Neuronal stem cell (in vitro differentiated cells): Measurements from ENCODE around the gene GLRX.

Experiments
- DNase-seq: peaks from one replicate; pipeline ENCODE4 v3.0.0-alpha.2; 2013; ENCODE audit warnings: low spot score
- H2AFZ ChIP-seq: one replicate; pipeline ENCODE4 v1.6.1; 2013; ENCODE audit warnings: mild to moderate bottlenecking, low read length, inconsistent platforms
- H2AK5ac ChIP-seq: 2 replicates; pipeline ENCODE4 v1.6.1; 2013; ENCODE audit warnings: low read depth, mild to moderate bottlenecking, inconsistent platforms, low read length, moderate library complexity, mixed read lengths
- H2BK120ac ChIP-seq: 2 replicates; pipeline ENCODE4 v1.6.1; 2013; ENCODE audit warnings: low read depth, mild to moderate bottlenecking, inconsistent platforms, low read length, moderate library complexity, mixed read lengths
- H2BK12ac ChIP-seq: one replicate; pipeline ENCODE4 v1.6.1; 2013; ENCODE audit warnings: low read length, inconsistent platforms
- H2BK15ac ChIP-seq: 2 replicates; pipeline ENCODE4 v1.6.1; 2013; ENCODE audit warnings: mild to moderate bottlenecking, low read length, inconsistent platforms, mixed read lengths
- H2BK5ac ChIP-seq: one replicate; pipeline ENCODE4 v1.6.1; 2013; ENCODE audit warnings: inconsistent platforms, mild to moderate bottlenecking, low read length, moderate library complexity
- H3K14ac ChIP-seq: one replicate; pipeline ENCODE4 v1.6.1; 2013; ENCODE audit warnings: low read length, inconsistent platforms
- H3K18ac ChIP-seq: 2 replicates; pipeline ENCODE4 v1.6.1; 2013; ENCODE audit warnings: low read length, inconsistent platforms
- H3K23ac ChIP-seq: 2 replicates; pipeline ENCODE4 v1.6.1; 2013; ENCODE audit warnings: low read depth, mild to moderate bottlenecking, mixed read lengths, low read length, inconsistent platforms; ENCODE audit not compliant: poor library complexity
- H3K27ac ChIP-seq: replicated peaks from 3 replicates; pipeline ENCODE4 v1.5.1; 2013; ENCODE audit warnings: low read length, inconsistent platforms
- H3K27me3 ChIP-seq, 3 experiments: 2 replicates each; pipeline ENCODE4 v1.6.1; 2013; ENCODE audit warnings: low read length in 3 of 3, mild to moderate bottlenecking in 2 of 3, inconsistent platforms in 1 of 3, low read depth in 1 of 3, mixed read lengths in 1 of 3, moderate library complexity in 1 of 3; ENCODE audit not compliant: control insufficient read depth in 3 of 3, insufficient read depth in 3 of 3
- H3K36me3 ChIP-seq, 2 donors: replicated peaks in 1 of 2; 2 replicates each; pipeline ENCODE4 v1.6.1; 2013; ENCODE audit warnings: low read length in 2 of 2; ENCODE audit not compliant: control insufficient read depth in 2 of 2, insufficient read depth in 2 of 2
- H3K4ac ChIP-seq: 2 replicates; pipeline ENCODE4 v1.6.1; 2013; ENCODE audit warnings: inconsistent platforms, mild to moderate bottlenecking, low read length, moderate library complexity
- H3K4me1 ChIP-seq, 2 donors: 1 replicate in 1 of 2; 2 replicates in 1 of 2; pipeline ENCODE4 v1.6.1; 2013; ENCODE audit warnings: low read length in 2 of 2, low read depth in 1 of 2; ENCODE audit not compliant: control insufficient read depth in 2 of 2, insufficient read depth in 1 of 2
- H3K4me2 ChIP-seq: one replicate; pipeline ENCODE4 v1.6.1; 2013; ENCODE audit warnings: mild to moderate bottlenecking, low read length, inconsistent platforms; ENCODE audit not compliant: insufficient read depth, poor library complexity, severe bottlenecking
- H3K4me3 ChIP-seq, 2 donors: 2 replicates each; pipeline ENCODE4 v1.5.1; 2013; ENCODE audit warnings: low read length in 2 of 2, mild to moderate bottlenecking in 2 of 2, inconsistent platforms in 1 of 2, moderate library complexity in 1 of 2
- H3K79me1 ChIP-seq: one replicate; pipeline ENCODE4 v1.6.1; 2013; ENCODE audit warnings: low read depth, mild to moderate bottlenecking, inconsistent platforms, low read length, moderate library complexity
- H3K9ac ChIP-seq: one replicate; pipeline ENCODE4 v1.6.1; 2013; ENCODE audit warnings: mild to moderate bottlenecking, low read depth, low read length, inconsistent platforms; ENCODE audit not compliant: poor library complexity
- H3K9me3 ChIP-seq, 2 donors: replicated peaks in 1 of 2; 2 replicates each; pipeline versions ENCODE3 to v1.6.1; 2013; ENCODE audit warnings: low read length in 2 of 2, mild to moderate bottlenecking in 2 of 2, inconsistent platforms in 1 of 2, low read depth in 1 of 2, mixed read lengths in 1 of 2, moderate library complexity in 1 of 2; ENCODE audit not compliant: control insufficient read depth in 2 of 2, insufficient read depth in 1 of 2
- H4K8ac ChIP-seq: one replicate; pipeline ENCODE4 v1.6.1; 2013; ENCODE audit warnings: low read depth, mild to moderate bottlenecking, inconsistent platforms, low read length, moderate library complexity
- H4K91ac ChIP-seq: one replicate; pipeline ENCODE4 v1.6.1; 2013; ENCODE audit warnings: low read length, low read depth, mild to moderate bottlenecking, inconsistent platforms; ENCODE audit not compliant: poor library complexity
- WGBS, 2 donors: extraction: QIAGEN DNeasy Blood & Tissue Kit; methylation state at CpG; one replicate each; pipeline ENCODE4 v1.1.7; 2013; ENCODE audit warnings: missing lambda C conversion rate in 2 of 2, mixed read lengths in 1 of 2; ENCODE audit not compliant: insufficient read length in 2 of 2, insufficient replicate concordance in 1 of 2; ENCODE audit errors: extremely low coverage in 2 of 2; 5-methylcytosine and 5-hydroxymethylcytosine counted together

GLRX gene

GRCh38 chr5:95780597-95780996 lies 41.9 kb downstream of the GLRX start:
- Histone ChIP-seq H4K91ac (no peak overlapping the region), H3K4me1 (peaks cover 2 to 3% of the 10 kb centered on the region in 2 donors), H3K9me3 (no peaks in the 10 kb centered on the region), H3K9ac (no peak overlapping the region), H3K4me3 (no peak overlapping the region), H2BK120ac (no peak overlapping the region), H3K4ac (no peak overlapping the region), H3K14ac (no peak overlapping the region), H4K8ac (no peak overlapping the region), H2AK5ac (no peak overlapping the region), H2BK15ac (no peak overlapping the region), H3K4me2 (no peak overlapping the region), H3K79me1 (no peaks in the 10 kb centered on the region), H2BK12ac (no peak overlapping the region), H3K27me3 (no peaks in the 10 kb centered on the region), H3K18ac (no peak overlapping the region), H3K36me3 (peaks cover 0 to 90% of the 10 kb centered on the region in 2 donors), H2AFZ (no peak overlapping the region), H3K27ac (no peak overlapping the region), H3K23ac (no peak overlapping the region), H2BK5ac (no peak overlapping the region)
- no peak for DNase-seq
- no CpG with 5 or more reads among the region's 7 CpGs for WGBS, 2 donors

DNA sequence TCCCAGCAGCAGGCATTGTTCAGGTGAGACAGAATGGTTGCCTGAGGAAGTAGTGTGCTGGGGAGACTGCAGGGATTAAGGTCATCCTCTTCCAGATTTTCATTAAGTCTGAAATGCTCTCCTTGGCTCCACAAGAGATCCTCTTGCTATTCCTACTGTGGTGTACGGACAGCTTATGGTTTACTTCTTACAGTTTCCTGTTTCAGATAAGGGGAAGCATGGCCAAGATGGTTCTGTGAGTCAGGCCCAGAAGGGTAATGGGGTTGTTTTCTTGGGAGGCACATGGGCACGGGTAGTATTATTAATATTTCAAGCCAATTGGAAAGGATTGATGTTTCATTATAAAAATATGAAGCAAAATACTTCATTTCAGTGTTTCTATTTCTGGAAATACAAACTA lies 42.9 kb downstream of the GLRX start:
- Histone ChIP-seq H2AFZ (no peak overlapping the region), H3K4ac (no peak overlapping the region), H3K23ac (no peak overlapping the region), H2BK120ac (no peak overlapping the region), H3K4me3 (no peak overlapping the region), H2BK15ac (no peak overlapping the region), H3K4me2 (no peak overlapping the region), H3K9me3 (no peaks in the 10 kb centered on the region), H3K36me3 (peaks cover 0 to 87% of the 10 kb centered on the region in 2 donors), H3K27me3 (no peaks in the 10 kb centered on the region), H4K8ac (no peak overlapping the region), H3K4me1 (peaks cover 2 to 3% of the 10 kb centered on the region in 2 donors), H3K14ac (no peak overlapping the region), H2AK5ac (no peak overlapping the region), H3K27ac (no peak overlapping the region), H2BK12ac (no peak overlapping the region), H3K18ac (no peak overlapping the region), H2BK5ac (no peak overlapping the region), H3K79me1 (no peaks in the 10 kb centered on the region), H3K9ac (no peak overlapping the region), H4K91ac (no peak overlapping the region)
- no CpG with 5 or more reads among the region's 2 CpGs for WGBS, 2 donors
- no peak for DNase-seq

GRCh38 chr5:95778713-95779436 lies 43.7 kb downstream of the GLRX start:
- Histone ChIP-seq H3K4me2 (no peak overlapping the region), H3K36me3 (peaks cover 0 to 87% of the 10 kb centered on the region in 2 donors), H2AFZ (no peak overlapping the region), H4K91ac (no peak overlapping the region), H2BK15ac (no peak overlapping the region), H3K4me3 (no peak overlapping the region), H3K9me3 (no peaks in the 10 kb centered on the region), H2AK5ac (no peak overlapping the region), H4K8ac (no peak overlapping the region), H2BK120ac (no peak overlapping the region), H3K27me3 (no peaks in the 10 kb centered on the region), H2BK12ac (no peak overlapping the region), H3K4ac (no peak overlapping the region), H3K18ac (no peak overlapping the region), H3K4me1 (peaks cover 2 to 3% of the 10 kb centered on the region in 2 donors), H3K23ac (no peak overlapping the region), H3K14ac (no peak overlapping the region), H2BK5ac (no peak overlapping the region), H3K27ac (no peak overlapping the region), H3K9ac (no peak overlapping the region), H3K79me1 (no peaks in the 10 kb centered on the region)
- no CpG with 5 or more reads among the region's 7 CpGs for WGBS, 2 donors
- DNase-seq = no peak

DNA sequence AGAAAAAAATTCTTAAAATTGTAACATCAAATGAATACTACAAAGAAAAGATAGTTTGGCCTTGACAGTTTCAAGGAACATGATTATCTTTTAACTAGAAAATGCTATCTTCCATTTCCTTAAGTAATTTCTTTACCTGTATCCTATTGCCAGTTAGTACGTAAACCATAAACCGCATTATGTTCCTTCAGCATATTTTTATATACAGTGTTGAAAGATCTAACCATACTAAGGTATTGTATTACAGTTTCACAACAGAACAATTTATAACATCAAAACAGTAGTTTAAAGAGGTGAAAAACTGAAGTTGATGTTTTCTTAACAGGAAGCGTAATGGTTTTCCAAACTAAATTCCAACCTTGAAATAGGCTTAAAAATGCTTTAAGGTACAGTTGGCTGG lies 45.1 kb downstream of the GLRX start:
- H4K8ac ChIP-seq = no peak overlapping the region
- no peaks in the 10 kb centered on the region for H3K79me1 ChIP-seq
- no peaks in the 10 kb centered on the region for H3K9me3 ChIP-seq
- no peak overlapping the region for H3K4me3 ChIP-seq
- no peak overlapping the region for H3K14ac ChIP-seq
- peaks cover 0 to 93% of the 10 kb centered on the region in 2 donors for H3K36me3 ChIP-seq
- no peak overlapping the region for H2BK5ac ChIP-seq
- no peak overlapping the region for H3K4me2 ChIP-seq
- H3K4ac ChIP-seq = no peak overlapping the region
- no peak overlapping the region for H3K23ac ChIP-seq
- H2AFZ ChIP-seq = no peak overlapping the region
- no peak overlapping the region for H4K91ac ChIP-seq
- H3K9ac ChIP-seq = no peak overlapping the region
- no peak overlapping the region for H2BK15ac ChIP-seq
- H2BK120ac ChIP-seq = no peak overlapping the region
- no peak overlapping the region for H2AK5ac ChIP-seq
- H3K4me1 ChIP-seq = peaks cover 2 to 3% of the 10 kb centered on the region in 2 donors
- DNase-seq = no peak
- H2BK12ac ChIP-seq = no peak overlapping the region
- no peak overlapping the region for H3K27ac ChIP-seq
- WGBS, 2 donors = no CpG with 5 or more reads among the region's 3 CpGs
- no peak overlapping the region for H3K18ac ChIP-seq
- no peaks in the 10 kb centered on the region for H3K27me3 ChIP-seq
